DND-41 (cell line): ENCODE results near the gene HOMER1.

ENCODE experiments used
- CTCF ChIP-seq: IDR thresholded peaks from 2 replicates; pipeline ENCODE4 v1.5.1; 2012; ENCODE audit warnings: borderline replicate concordance, low read length, moderate library complexity, mild to moderate bottlenecking; ENCODE audit not compliant: poor library complexity, severe bottlenecking; ENCODE audit errors: extremely low read depth
- EZH2 ChIP-seq: IDR thresholded peaks from 3 replicates; pipeline ENCODE4 v1.6.1; 2012; ENCODE audit warnings: borderline replicate concordance, low read depth, mild to moderate bottlenecking, moderate library complexity, low read length, inconsistent platforms; ENCODE audit not compliant: severe bottlenecking

GRCh38 chr5:79514391-79515105 is 614 bp upstream of the HOMER1 start:
- TF ChIP-seq CTCF: no peak
- TF ChIP-seq EZH2: no peak
